Astrocyte (in vitro differentiated cells and primary cell): ENCODE data around the gene SNCB. TPM values are rescaled to one million over a fixed set of nuclear protein-coding genes. Genes with fewer than 3 reads are reported as not detected.

Experiments
- DNase-seq: peaks from one replicate; pipeline ENCODE4 v3.0.0-alpha.2; 2010; ENCODE audit warnings: low read depth
- FAIRE-seq: peaks from 2 replicates; lab custom pipeline; 2011; peaks lifted over from hg19 to GRCh38; lab: Jason Lieb, UNC
- H2AFZ ChIP-seq: 2 replicates; pipeline ENCODE4 v1.6.0; 2012; ENCODE audit warnings: low read depth, low read length, inconsistent platforms
- H3K27ac ChIP-seq: 2 replicates; pipeline ENCODE4 v1.5.1; 2011; ENCODE audit warnings: low read depth, low read length, inconsistent platforms
- H3K27me3 ChIP-seq: 2 replicates; pipeline ENCODE4 v1.6.0; 2011; ENCODE audit warnings: low read length, inconsistent platforms; ENCODE audit not compliant: insufficient read depth
- H3K36me3 ChIP-seq: 2 replicates; pipeline ENCODE4 v1.5.1; 2011; ENCODE audit warnings: low read length, inconsistent platforms; ENCODE audit not compliant: insufficient read depth
- H3K4me1 ChIP-seq: 2 replicates; pipeline ENCODE4 v1.5.1; 2011; ENCODE audit warnings: low read length, inconsistent platforms; ENCODE audit not compliant: insufficient read depth
- H3K4me2 ChIP-seq: 2 replicates; pipeline ENCODE4 v1.6.0; 2012; ENCODE audit warnings: low read length, inconsistent platforms
- H3K4me3 ChIP-seq: 2 replicates; pipeline ENCODE4 v1.5.1; 2011; ENCODE audit warnings: low read depth, mild to moderate bottlenecking, low read length, inconsistent platforms; ENCODE audit not compliant: insufficient read depth
- H3K79me2 ChIP-seq: 2 replicates; pipeline ENCODE4 v1.6.0; 2012; ENCODE audit warnings: mild to moderate bottlenecking, low read length, inconsistent platforms; ENCODE audit not compliant: insufficient read depth
- H3K9ac ChIP-seq: 2 replicates; pipeline ENCODE4 v1.6.0; 2012; ENCODE audit warnings: mild to moderate bottlenecking, low read length, inconsistent platforms
- H3K9me3 ChIP-seq: 2 replicates; pipeline ENCODE4 v1.5.1; 2012; ENCODE audit warnings: low read depth, mild to moderate bottlenecking, low read length, inconsistent platforms; ENCODE audit not compliant: insufficient read depth
- H4K20me1 ChIP-seq: 2 replicates; pipeline ENCODE4 v1.6.0; 2012; ENCODE audit warnings: low read length, inconsistent platforms; ENCODE audit not compliant: insufficient read depth
- H3K27ac Mint-ChIP-seq: one replicate; pipeline ENCODE4 v1.8.0; 2021; ENCODE audit warnings: mild to moderate bottlenecking, mixed read lengths; ENCODE audit not compliant: unreplicated experiment
- H3K27me3 Mint-ChIP-seq: one replicate; pipeline ENCODE4 v1.8.0; 2021; ENCODE audit warnings: low read depth, mixed read lengths; ENCODE audit not compliant: unreplicated experiment
- H3K36me3 Mint-ChIP-seq: one replicate; pipeline ENCODE4 v1.8.0; 2021; ENCODE audit warnings: low read depth, mixed read lengths; ENCODE audit not compliant: unreplicated experiment
- H3K4me1 Mint-ChIP-seq: one replicate; pipeline ENCODE4 v1.8.0; 2021; ENCODE audit warnings: low read depth, mixed read lengths; ENCODE audit not compliant: unreplicated experiment
- H3K4me3 Mint-ChIP-seq: one replicate; pipeline ENCODE4 v1.8.0; 2021; ENCODE audit warnings: mild to moderate bottlenecking, moderate library complexity, mixed read lengths; ENCODE audit not compliant: unreplicated experiment
- H3K9me3 Mint-ChIP-seq: one replicate; pipeline ENCODE4 v1.8.0; 2021; ENCODE audit warnings: mild to moderate bottlenecking, mixed read lengths; ENCODE audit not compliant: unreplicated experiment
- CTCF ChIP-seq: IDR thresholded peaks from 2 replicates; pipeline ENCODE4 v1.5.1; 2011; ENCODE audit warnings: low read depth, mild to moderate bottlenecking, inconsistent platforms, low read length, moderate library complexity; ENCODE audit not compliant: insufficient read depth
- EZH2 ChIP-seq: IDR thresholded peaks from 2 replicates; pipeline ENCODE4 v1.6.1; 2012; ENCODE audit warnings: mild to moderate bottlenecking, low read length, inconsistent platforms; ENCODE audit not compliant: insufficient read depth
- total RNA-seq: library from RNA; stranded (reverse); gene quantifications from 2 replicates; pipeline ENCODE4 v1.2.1, GENCODE V29; 2021

The SNCB gene
- total RNA-seq, 1 donor from 2014 or later = 3.4 TPM

GRCh38 chr5:176656467-176656990, 26.2 kb upstream of the SNCB start:
- peaks cover 68% of the 10 kb centered on the region for H4K20me1 ChIP-seq
- no peak overlapping the region for H3K4me3 ChIP-seq
- H3K4me1 ChIP-seq = peaks cover 12% of the 10 kb centered on the region
- H3K27me3 Mint-ChIP-seq = peaks cover 4% of the 10 kb centered on the region
- peaks cover 13% of the 10 kb centered on the region for H3K36me3 Mint-ChIP-seq
- no peak overlapping the region for H3K9ac ChIP-seq
- H2AFZ ChIP-seq = no peak overlapping the region
- no peak overlapping the region for H3K27ac Mint-ChIP-seq
- H3K4me1 Mint-ChIP-seq = peaks cover 24% of the 10 kb centered on the region
- no peak overlapping the region for H3K27ac ChIP-seq
- no peak for FAIRE-seq
- H3K9me3 Mint-ChIP-seq = no peaks in the 10 kb centered on the region
- H3K27me3 ChIP-seq = no peaks in the 10 kb centered on the region
- H3K79me2 ChIP-seq = peaks cover 1% of the 10 kb centered on the region
- no peak overlapping the region for H3K4me2 ChIP-seq
- no peaks in the 10 kb centered on the region for H3K9me3 ChIP-seq
- H3K36me3 ChIP-seq = no peaks in the 10 kb centered on the region
- no peak for DNase-seq
- no peak for TF ChIP-seq CTCF
- no peak overlapping the region for H3K4me3 Mint-ChIP-seq

- Histone ChIP-seq H3K9ac (no peak overlapping the region), H3K4me3 (no peak overlapping the region), H3K27me3 (no peaks in the 10 kb centered on the region), H3K27ac (no peak overlapping the region), H2AFZ (no peak overlapping the region), H3K4me2 (no peak overlapping the region), H4K20me1 (peaks cover 72% of the 10 kb centered on the region), H3K4me1 (peaks cover 12% of the 10 kb centered on the region), H3K9me3 (no peaks in the 10 kb centered on the region), H3K36me3 (no peaks in the 10 kb centered on the region), H3K79me2 (peaks cover 18% of the 10 kb centered on the region)
- Mint-ChIP-seq H3K36me3 (peaks cover 13% of the 10 kb centered on the region), H3K9me3 (no peaks in the 10 kb centered on the region), H3K27me3 (no peaks in the 10 kb centered on the region), H3K27ac (no peak overlapping the region), H3K4me1 (peaks cover 28% of the 10 kb centered on the region), H3K4me3 (no peak overlapping the region)
- no peak for DNase-seq
- TF ChIP-seq CTCF (no peak), EZH2 (no peak)
- FAIRE-seq = no peak
Observed at GRCh38 chr5:176654856-176655255, 24.5 kb upstream of the SNCB start.
